HFFc6 (cell line): ENCODE results near the gene B3GNT9. TPM values are rescaled to one million over a fixed set of nuclear protein-coding genes. Genes with fewer than 3 reads are reported as not detected.

Source experiments
- DNase-seq: peaks from one replicate; pipeline ENCODE4 v3.0.0-alpha.2; 2018
- H3K27ac Mint-ChIP-seq: 2 replicates; pipeline ENCODE4 v1.8.0; 2020; ENCODE audit warnings: mild to moderate bottlenecking, mixed read lengths
- H3K27me3 Mint-ChIP-seq: 2 replicates; pipeline ENCODE4 v1.8.0; 2021; ENCODE audit warnings: mild to moderate bottlenecking, moderate library complexity, mixed read lengths; ENCODE audit not compliant: insufficient read depth
- H3K36me3 Mint-ChIP-seq: 2 replicates; pipeline ENCODE4 v1.8.0; 2021; ENCODE audit warnings: low read depth, mixed read lengths
- H3K4me1 Mint-ChIP-seq: 2 replicates; pipeline ENCODE4 v1.8.0; 2020; ENCODE audit warnings: low read depth, mixed read lengths
- H3K4me3 Mint-ChIP-seq: 2 replicates; pipeline ENCODE4 v1.8.0; 2020; ENCODE audit warnings: mild to moderate bottlenecking, moderate library complexity, mixed read lengths
- H3K9me3 Mint-ChIP-seq: 2 replicates; pipeline ENCODE4 v1.8.0; 2020; ENCODE audit warnings: mild to moderate bottlenecking, mixed read lengths
- total RNA-seq, 6 experiments: library from RNA; stranded (reverse); fragmentation: NEBNext Ultra II Directional; extraction: Animal tissue kit (Norgen Biotek cat#: 25700); gene quantifications; 2 replicates in 1 of 6; 3 replicates in 5 of 6; pipeline ENCODE4 v1.2.3, GENCODE V29; 2021
- TF ChIP-seq, protein P1 (sequence below): fragments of 200-600 bp; sonication (generic); IDR thresholded peaks from 2 replicates; pipeline ENCODE4 v1.5.0; 2021; ENCODE audit warnings: antibody characterized with exemption, mild to moderate bottlenecking

Gene B3GNT9
- total RNA-seq, 6 experiments from 2014 or later = 45.7 to 55.1 (median 50.1) TPM

DNA sequence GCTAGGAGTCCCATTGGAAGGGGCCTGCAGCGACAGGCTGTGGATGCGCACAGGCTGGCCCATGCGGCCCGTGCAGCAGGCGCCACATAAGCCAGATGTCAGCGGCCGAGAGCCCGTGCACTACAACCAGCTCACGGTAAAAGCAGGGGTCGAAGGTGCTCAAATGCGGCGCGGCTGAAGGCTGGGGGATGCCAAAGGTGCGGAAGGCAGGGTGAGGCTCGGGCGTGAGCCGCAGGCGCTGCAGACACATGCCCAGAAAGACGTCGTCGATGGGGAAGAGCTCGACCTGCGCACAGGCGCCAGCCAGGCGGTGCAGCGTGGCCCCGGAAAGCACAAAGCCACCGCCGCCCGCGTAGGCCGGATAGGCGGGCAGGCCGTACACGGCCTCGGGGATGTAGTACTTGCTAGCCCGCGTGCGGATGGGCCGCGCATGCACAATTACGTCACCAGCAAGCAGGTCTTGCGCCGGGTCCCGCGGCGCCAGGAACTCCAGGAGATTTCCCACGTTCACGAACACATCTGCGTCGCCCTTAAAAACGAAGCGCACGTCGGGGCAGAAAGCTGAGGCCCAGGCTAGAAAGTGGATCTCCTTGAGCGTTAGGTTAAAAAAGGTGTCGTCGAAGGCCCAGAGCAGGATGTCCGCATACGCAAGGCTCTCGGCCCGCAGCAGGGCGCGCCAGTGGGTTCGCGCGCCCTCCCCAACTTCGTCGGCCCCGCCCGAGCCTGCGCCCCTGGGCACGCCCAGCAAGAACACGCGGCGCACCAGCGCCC, 1.3 kb downstream of the B3GNT9 start:
- DNase-seq = no peak
- Mint-ChIP-seq H3K9me3 (no peaks in the 10 kb centered on the region), H3K27ac (peak overlapping the region; percentile 64; the same call in 1 of the 2 replicates), H3K36me3 (peaks cover 8% of the 10 kb centered on the region), H3K27me3 (peaks cover 5% of the 10 kb centered on the region), H3K4me1 (peaks cover 23% of the 10 kb centered on the region), H3K4me3 (peak overlapping the region; percentile 73)
- TF ChIP-seq, protein P1, sequence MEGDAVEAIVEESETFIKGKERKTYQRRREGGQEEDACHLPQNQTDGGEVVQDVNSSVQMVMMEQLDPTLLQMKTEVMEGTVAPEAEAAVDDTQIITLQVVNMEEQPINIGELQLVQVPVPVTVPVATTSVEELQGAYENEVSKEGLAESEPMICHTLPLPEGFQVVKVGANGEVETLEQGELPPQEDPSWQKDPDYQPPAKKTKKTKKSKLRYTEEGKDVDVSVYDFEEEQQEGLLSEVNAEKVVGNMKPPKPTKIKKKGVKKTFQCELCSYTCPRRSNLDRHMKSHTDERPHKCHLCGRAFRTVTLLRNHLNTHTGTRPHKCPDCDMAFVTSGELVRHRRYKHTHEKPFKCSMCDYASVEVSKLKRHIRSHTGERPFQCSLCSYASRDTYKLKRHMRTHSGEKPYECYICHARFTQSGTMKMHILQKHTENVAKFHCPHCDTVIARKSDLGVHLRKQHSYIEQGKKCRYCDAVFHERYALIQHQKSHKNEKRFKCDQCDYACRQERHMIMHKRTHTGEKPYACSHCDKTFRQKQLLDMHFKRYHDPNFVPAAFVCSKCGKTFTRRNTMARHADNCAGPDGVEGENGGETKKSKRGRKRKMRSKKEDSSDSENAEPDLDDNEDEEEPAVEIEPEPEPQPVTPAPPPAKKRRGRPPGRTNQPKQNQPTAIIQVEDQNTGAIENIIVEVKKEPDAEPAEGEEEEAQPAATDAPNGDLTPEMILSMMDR = no peak

GRCh38 chr16:67148656-67149275, 2.0 kb downstream of the B3GNT9 start:
- H3K4me1 Mint-ChIP-seq = peaks cover 23% of the 10 kb centered on the region
- H3K9me3 Mint-ChIP-seq = no peaks in the 10 kb centered on the region
- no peak for DNase-seq
- H3K27ac Mint-ChIP-seq = peak overlapping the region; percentile 64; the same call in 1 of the 2 replicates
- H3K36me3 Mint-ChIP-seq = peaks cover 8% of the 10 kb centered on the region
- H3K27me3 Mint-ChIP-seq = peaks cover 5% of the 10 kb centered on the region
- H3K4me3 Mint-ChIP-seq = peak overlapping the region; percentile 73
- TF ChIP-seq, protein P1 = no peak

GRCh38 chr16:67148221-67148620, 2.6 kb downstream of the B3GNT9 start:
- TF ChIP-seq, protein P1 = no peak
- no peak for DNase-seq
- H3K36me3 Mint-ChIP-seq = peaks cover 8% of the 10 kb centered on the region
- H3K27me3 Mint-ChIP-seq = peaks cover 5% of the 10 kb centered on the region
- no peaks in the 10 kb centered on the region for H3K9me3 Mint-ChIP-seq
- H3K27ac Mint-ChIP-seq = peak overlapping the region; percentile 49; the same call in 1 of the 2 replicates
- no peak overlapping the region for H3K4me3 Mint-ChIP-seq
- peaks cover 23% of the 10 kb centered on the region for H3K4me1 Mint-ChIP-seq

GRCh38 chr16:67147437-67148140, 3.2 kb downstream of the B3GNT9 start:
- H3K4me3 Mint-ChIP-seq = no peak overlapping the region
- TF ChIP-seq, protein P1 = no peak
- DNase-seq = no peak
- H3K27ac Mint-ChIP-seq = peak overlapping the region; percentile 71
- H3K4me1 Mint-ChIP-seq = peaks cover 23% of the 10 kb centered on the region
- H3K27me3 Mint-ChIP-seq = peaks cover 5% of the 10 kb centered on the region
- peaks cover 11% of the 10 kb centered on the region for H3K36me3 Mint-ChIP-seq
- H3K9me3 Mint-ChIP-seq = no peaks in the 10 kb centered on the region

DNA sequence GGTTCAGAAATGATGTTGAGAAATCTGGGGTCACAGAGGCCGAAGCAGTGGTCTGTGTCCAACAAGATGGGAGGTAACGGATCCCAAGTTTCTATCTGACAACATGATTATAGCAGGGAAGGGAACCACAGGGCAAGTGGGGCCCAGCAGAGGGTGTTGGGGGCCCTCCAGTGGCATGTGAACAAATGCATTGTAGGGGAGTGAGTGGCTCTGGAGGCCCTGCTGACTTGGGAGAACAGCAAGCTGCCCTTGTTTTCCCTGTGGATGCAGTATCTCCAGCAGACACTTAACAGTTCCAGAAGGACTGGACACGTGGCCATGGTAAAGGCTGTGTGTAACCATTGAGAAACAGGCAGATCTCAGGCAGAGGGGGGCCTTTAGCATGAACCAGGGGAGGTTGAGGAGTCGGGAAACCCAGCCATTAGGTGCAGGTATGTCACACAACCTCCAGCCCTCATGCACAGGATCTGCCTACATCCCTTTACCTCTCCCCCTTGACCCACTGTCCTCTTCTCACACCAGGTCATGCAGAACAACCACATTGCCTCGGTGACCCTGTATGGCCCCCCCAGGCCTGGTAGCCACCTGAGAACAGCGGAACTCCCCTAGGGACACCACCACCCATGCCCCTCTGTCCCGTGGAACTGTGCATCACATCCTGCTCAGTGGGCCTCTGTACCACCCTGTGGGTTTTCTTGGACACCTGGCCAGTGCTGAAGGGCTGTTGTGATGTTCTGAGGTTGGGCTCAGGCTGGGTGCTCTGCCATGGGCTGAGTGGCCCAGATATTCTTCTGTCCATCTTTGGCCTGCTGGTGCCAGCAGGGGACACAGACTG, 4.1 kb downstream of the B3GNT9 start:
- DNase-seq = no peak
- Mint-ChIP-seq H3K4me3 (no peak overlapping the region), H3K36me3 (peaks cover 17% of the 10 kb centered on the region), H3K27me3 (peaks cover 5% of the 10 kb centered on the region), H3K4me1 (peaks cover 21% of the 10 kb centered on the region), H3K9me3 (no peaks in the 10 kb centered on the region), H3K27ac (peak overlapping the region; percentile 20; the same call in 1 of the 2 replicates)
- TF ChIP-seq, protein P1 = peak; percentile 21; the same call in 1 of the 2 replicates
